ENCODE results near the gene DHX35.

The DHX35 gene

GRCh38 chr20:39032997-39033396 is 70.9 kb downstream of the DHX35 start:
- no peak for DNase-seq

- DNase-seq: no peak
Observed at GRCh38 chr20:39036011-39036410, 73.9 kb downstream of the DHX35 start.

- DNase-seq: no peak
Observed at GRCh38 chr20:39036851-39037250, 74.7 kb downstream of the DHX35 start.

GRCh38 chr20:39038047-39038446 is 75.9 kb downstream of the DHX35 start:
- no peak for DNase-seq

- DNase-seq: no peak
Observed at GRCh38 chr20:39038495-39038894, 76.4 kb downstream of the DHX35 start.

- no peak for DNase-seq
Observed at GRCh38 chr20:39039261-39039660, 77.1 kb downstream of the DHX35 start.

GRCh38 chr20:39040116-39040515 is 78.0 kb downstream of the DHX35 start:
- DNase-seq: no peak

- no peak for DNase-seq
Observed at GRCh38 chr20:39041067-39041466, 78.9 kb downstream of the DHX35 start.

GRCh38 chr20:39042279-39043150 is 80.4 kb downstream of the DHX35 start:
- DNase-seq: no peak

- DNase-seq: no peak
Observed at GRCh38 chr20:39044501-39044900, 82.4 kb downstream of the DHX35 start.

GRCh38 chr20:39045676-39046075 is 83.5 kb downstream of the DHX35 start:
- DNase-seq: no peak

- DNase-seq: no peak
Observed at GRCh38 chr20:39047417-39047985, 85.4 kb downstream of the DHX35 start.

GRCh38 chr20:39048000-39048696 is 86.0 kb downstream of the DHX35 start:
- DNase-seq: peak; percentile 64 to 66

GRCh38 chr20:39049148-39049547 is 87.0 kb downstream of the DHX35 start:
- DNase-seq: no peak

GRCh38 chr20:39049684-39050554 is 87.8 kb downstream of the DHX35 start:
- DNase-seq: peak; percentile 71 to 79

- no peak for DNase-seq
Observed at GRCh38 chr20:39050555-39050902, 88.4 kb downstream of the DHX35 start.

GRCh38 chr20:39052676-39053075 is 90.5 kb downstream of the DHX35 start:
- DNase-seq: no peak

- no peak for DNase-seq
Observed at GRCh38 chr20:39057143-39057542, 95.0 kb downstream of the DHX35 start.

GRCh38 chr20:39057911-39058310 is 95.8 kb downstream of the DHX35 start:
- DNase-seq: no peak

- no peak for DNase-seq
Observed at GRCh38 chr20:39059036-39059435, 96.9 kb downstream of the DHX35 start.

- DNase-seq: no peak
Observed at GRCh38 chr20:39066471-39067242, 104.5 kb downstream of the DHX35 start.

- DNase-seq: no peak
Observed at GRCh38 chr20:39067526-39068216, 105.5 kb downstream of the DHX35 start.
